Mononuclear cell (primary cell): ENCODE data around the gene ARL6IP1. TPM values are rescaled to one million over a fixed set of nuclear protein-coding genes. Genes with fewer than 3 reads are reported as not detected.

ENCODE experiments used
- H3K27me3 ChIP-seq: 2 replicates; pipeline ENCODE4 v1.6.0; 2011; ENCODE audit warnings: low read length, control low read depth; ENCODE audit not compliant: insufficient read depth
- H3K4me1 ChIP-seq: 2 replicates; pipeline ENCODE4 v1.5.1; 2011; ENCODE audit warnings: mild to moderate bottlenecking, low read length, control low read depth; ENCODE audit not compliant: insufficient read depth
- H3K4me3 ChIP-seq: 2 replicates; pipeline ENCODE4 v1.5.1; 2011; ENCODE audit warnings: mild to moderate bottlenecking, low read length, moderate library complexity
- H3K9me3 ChIP-seq: 2 replicates; pipeline ENCODE4 v1.5.1; 2011; ENCODE audit warnings: low read depth, mild to moderate bottlenecking, control low read depth, low read length
- total RNA-seq: library from RNA; depleted of rRNA; stranded (reverse); fragments of >200 nt; gene quantifications from one replicate; pipeline ENCODE4 v1.2.3, GENCODE V29; 2012

ARL6IP1 gene
- total RNA-seq, 1 donor, result 255 TPM

DNA sequence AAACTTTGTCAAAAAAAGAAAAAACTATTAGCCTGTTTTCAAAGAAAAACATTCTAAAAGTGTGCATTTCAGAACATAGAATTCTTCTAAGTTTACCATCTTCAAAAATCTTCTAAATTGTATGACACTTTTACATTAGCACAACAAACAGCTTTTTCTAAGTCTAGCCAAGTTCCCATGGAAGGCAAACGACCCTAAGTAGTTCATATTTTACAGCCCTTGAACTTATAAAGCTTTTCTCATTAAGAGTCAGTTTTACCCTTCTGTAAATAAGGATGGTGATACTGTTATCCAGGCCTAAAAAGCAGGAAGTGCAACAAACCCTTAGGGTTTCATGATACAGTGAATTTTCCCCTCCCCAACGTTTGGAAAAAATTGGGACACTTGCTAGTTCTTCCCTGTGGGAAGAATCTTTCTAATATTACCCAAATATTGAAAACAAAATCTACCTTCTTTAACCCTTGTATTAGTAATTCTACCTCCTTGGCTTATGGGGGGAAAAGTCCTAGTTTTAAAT lies 4.0 kb upstream of the ARL6IP1 start:
- peaks cover 42% of the 10 kb centered on the region for H3K4me1 ChIP-seq
- no peak overlapping the region for H3K4me3 ChIP-seq
- no peaks in the 10 kb centered on the region for H3K9me3 ChIP-seq
- no peaks in the 10 kb centered on the region for H3K27me3 ChIP-seq

DNA sequence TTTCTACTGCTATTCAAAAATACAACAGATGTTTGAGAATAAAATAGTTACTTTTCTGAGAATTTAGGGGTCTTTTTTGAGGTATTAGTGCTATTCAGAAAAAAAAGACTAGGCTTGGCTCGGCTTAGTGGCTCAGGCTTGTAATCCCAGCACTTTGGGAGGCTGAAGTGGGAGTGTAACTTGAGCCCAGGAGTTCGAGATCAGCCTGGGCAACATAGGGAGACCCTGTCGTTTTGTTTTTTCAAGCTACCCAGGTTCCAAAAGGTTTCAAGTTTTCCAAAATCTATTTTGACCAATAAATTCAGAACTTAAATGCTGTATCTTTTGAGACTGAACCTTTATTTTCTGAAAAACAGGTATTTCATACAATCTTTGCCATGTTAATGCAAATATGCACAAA lies 3.2 kb upstream of the ARL6IP1 start:
- Histone ChIP-seq H3K27me3 (no peaks in the 10 kb centered on the region), H3K4me1 (peaks cover 49% of the 10 kb centered on the region), H3K4me3 (no peak overlapping the region), H3K9me3 (no peaks in the 10 kb centered on the region)

DNA sequence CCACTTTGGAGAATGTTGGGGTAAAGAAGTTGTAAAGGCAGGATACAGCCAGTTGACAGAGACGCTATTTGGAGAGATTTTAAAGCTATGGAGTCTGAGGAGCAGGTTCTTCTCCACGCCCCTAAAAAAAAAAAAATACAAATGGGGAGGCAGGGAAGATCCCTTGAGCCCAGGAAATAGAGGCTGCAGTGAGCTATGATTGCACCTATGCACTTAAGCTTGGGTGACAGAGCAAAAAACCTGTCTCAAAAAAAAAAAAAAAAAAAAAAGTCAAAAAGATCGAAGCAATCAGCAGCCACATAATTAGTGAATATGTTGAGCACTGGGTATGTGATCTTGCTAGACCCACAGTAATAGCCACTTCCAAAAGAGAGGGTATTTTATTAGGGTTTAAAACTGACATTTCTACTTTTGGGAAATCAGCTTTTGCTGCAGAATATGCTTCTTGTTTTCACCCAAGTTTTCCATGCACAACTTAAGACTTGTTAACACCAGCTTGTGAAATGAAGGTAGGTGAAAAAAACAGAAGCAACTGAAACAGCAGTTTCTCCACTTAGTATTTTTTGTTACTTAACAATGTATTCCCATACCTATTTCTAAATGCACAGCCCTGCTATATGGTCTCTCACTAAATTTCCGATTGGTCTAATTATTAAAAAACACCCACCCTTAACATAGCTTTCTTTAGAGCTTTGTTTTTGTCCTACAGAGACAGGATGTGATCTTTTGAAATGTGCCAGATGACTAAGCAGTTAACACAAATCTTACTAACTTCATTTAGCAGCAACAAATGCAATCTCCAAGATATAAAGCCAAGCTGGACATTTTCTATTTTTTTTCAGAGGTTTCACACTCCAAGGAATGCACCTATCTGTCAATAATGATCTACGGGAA lies 2.5 kb upstream of the ARL6IP1 start:
- H3K4me3 ChIP-seq, result no peak overlapping the region
- no peaks in the 10 kb centered on the region for H3K9me3 ChIP-seq
- H3K27me3 ChIP-seq, result no peaks in the 10 kb centered on the region
- peaks cover 56% of the 10 kb centered on the region for H3K4me1 ChIP-seq

DNA sequence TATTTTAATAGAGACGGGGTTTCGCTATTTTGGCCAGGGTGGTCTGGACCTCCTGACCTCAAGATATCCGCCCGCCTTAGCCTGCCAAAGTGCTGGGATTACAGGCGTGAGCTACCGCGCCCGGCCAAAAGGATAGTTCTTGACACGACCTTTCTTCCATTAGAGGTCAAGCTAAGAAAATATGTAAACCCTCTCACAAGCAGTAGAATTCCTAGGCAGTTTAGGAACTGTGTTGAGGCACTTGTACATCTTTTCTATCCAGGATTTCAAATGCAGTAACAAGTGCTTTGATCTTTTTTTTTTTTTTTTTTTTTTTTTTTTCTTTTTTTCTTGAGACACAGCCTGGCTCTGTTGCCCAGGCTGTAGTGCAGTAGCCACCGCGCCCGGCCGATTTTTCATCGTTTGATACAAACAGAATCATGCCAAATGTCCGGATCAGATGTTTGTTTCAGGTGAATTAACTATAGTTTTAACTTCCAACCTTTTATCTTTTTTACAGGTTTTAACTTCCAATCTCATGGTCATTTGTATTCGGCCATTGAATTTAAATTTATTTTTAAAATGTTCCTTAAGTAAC lies 1.5 kb upstream of the ARL6IP1 start:
- peaks cover 56% of the 10 kb centered on the region for H3K4me1 ChIP-seq
- H3K9me3 ChIP-seq, result no peaks in the 10 kb centered on the region
- no peak overlapping the region for H3K4me3 ChIP-seq
- H3K27me3 ChIP-seq, result no peaks in the 10 kb centered on the region

DNA sequence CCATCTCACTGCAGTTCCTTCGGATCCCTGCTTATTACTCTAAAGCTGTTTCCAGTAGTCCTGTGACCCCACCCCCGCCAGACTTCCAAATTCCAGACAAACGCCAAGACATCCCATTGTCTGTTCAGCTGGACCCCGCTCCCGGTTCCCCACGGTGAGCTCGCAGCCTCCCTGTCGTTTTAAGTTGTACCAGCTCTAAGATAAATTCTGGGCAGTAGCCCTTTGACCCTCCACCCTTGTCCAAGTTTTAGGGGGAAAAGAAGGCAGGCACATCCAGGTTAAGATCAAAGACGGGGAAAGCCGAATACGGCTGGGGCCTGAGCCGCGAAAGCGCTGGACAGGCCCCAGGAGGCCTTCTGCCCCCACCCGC lies 589 bp downstream of the ARL6IP1 start:
- H3K27me3 ChIP-seq, result no peaks in the 10 kb centered on the region
- peaks cover 55% of the 10 kb centered on the region for H3K4me1 ChIP-seq
- peak overlapping the region; percentile 90 for H3K4me3 ChIP-seq
- H3K9me3 ChIP-seq, result no peaks in the 10 kb centered on the region

- Histone ChIP-seq H3K4me3 (peak overlapping the region; percentile 90), H3K27me3 (no peaks in the 10 kb centered on the region), H3K4me1 (peaks cover 50% of the 10 kb centered on the region), H3K9me3 (no peaks in the 10 kb centered on the region)
Observed at GRCh38 chr16:18800293-18800692, 1.1 kb downstream of the ARL6IP1 start.

DNA sequence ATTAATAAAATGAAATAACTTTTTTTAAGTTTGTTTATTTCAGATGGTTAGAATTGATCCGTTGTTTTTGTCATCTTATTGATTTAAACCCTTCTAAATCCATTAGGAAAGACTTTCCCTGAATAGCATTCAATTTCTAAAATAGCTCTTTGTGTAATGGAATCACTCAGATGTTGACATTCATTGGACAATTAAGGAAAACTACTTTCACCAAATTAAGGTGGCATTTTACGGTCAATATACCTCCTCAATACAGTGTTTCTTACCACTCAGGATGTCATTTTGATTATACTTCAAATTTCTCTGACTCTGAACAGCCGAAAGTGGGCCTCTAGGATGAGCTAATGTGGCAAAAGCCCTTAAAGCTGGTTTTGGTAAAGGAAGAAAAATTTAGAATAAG lies 1.8 kb downstream of the ARL6IP1 start:
- no peaks in the 10 kb centered on the region for H3K9me3 ChIP-seq
- H3K4me3 ChIP-seq, result no peak overlapping the region
- H3K4me1 ChIP-seq, result peaks cover 47% of the 10 kb centered on the region
- H3K27me3 ChIP-seq, result no peaks in the 10 kb centered on the region

- Histone ChIP-seq H3K4me1 (peaks cover 29% of the 10 kb centered on the region), H3K27me3 (no peaks in the 10 kb centered on the region), H3K9me3 (no peaks in the 10 kb centered on the region), H3K4me3 (no peak overlapping the region)
Observed at GRCh38 chr16:18797746-18798145, 3.6 kb downstream of the ARL6IP1 start.

DNA sequence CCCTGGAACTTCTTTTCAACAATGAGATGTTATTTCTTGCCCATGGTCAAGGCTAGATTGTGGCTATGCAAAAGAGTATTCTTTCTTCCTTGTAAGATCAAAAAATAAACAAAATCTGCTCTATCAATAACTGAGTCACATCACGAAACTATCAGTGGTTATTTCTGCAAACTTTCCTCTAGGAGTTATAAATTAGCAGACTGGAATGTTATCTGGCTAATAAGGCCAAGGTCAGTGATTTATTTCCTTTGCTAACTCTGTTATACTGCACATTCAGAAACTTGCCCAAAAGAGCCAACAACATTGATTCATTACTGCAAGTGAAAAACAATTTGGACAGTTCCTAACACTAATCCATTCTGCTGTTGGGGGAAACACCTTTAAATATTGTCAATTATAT lies 5.0 kb downstream of the ARL6IP1 start:
- H3K4me3 ChIP-seq, result no peak overlapping the region
- H3K9me3 ChIP-seq, result no peaks in the 10 kb centered on the region
- no peaks in the 10 kb centered on the region for H3K27me3 ChIP-seq
- peaks cover 20% of the 10 kb centered on the region for H3K4me1 ChIP-seq

GRCh38 chr16:18792836-18793433 lies 8.4 kb downstream of the ARL6IP1 start:
- no peak overlapping the region for H3K4me3 ChIP-seq
- H3K4me1 ChIP-seq, result peaks cover 20% of the 10 kb centered on the region
- no peaks in the 10 kb centered on the region for H3K27me3 ChIP-seq
- no peaks in the 10 kb centered on the region for H3K9me3 ChIP-seq

GRCh38 chr16:18789850-18790706 lies 11.3 kb downstream of the ARL6IP1 start, which contains the start of gene RPS15A:
TSS of gene RPS15A (minus strand) at chr16:18790334. CDS start at chr16:18789113, 1,221 bp downstream.
- Histone ChIP-seq H3K4me1 (peaks cover 48% of the 10 kb centered on the region), H3K27me3 (no peaks in the 10 kb centered on the region), H3K9me3 (no peaks in the 10 kb centered on the region), H3K4me3 (peak within 1 kb of the TSS; percentile 89)

- H3K9me3 ChIP-seq, result no peaks in the 10 kb centered on the region
- H3K4me3 ChIP-seq, result peak overlapping the region; percentile 89
- H3K4me1 ChIP-seq, result peaks cover 51% of the 10 kb centered on the region
- no peaks in the 10 kb centered on the region for H3K27me3 ChIP-seq
Observed at GRCh38 chr16:18789515-18789849, 11.9 kb downstream of the ARL6IP1 start.

- H3K4me1 ChIP-seq, result peaks cover 55% of the 10 kb centered on the region
Observed at GRCh38 chr16:18788828-18789514, 12.4 kb downstream of the ARL6IP1 start.

GRCh38 chr16:18784917-18785623 lies 16.3 kb downstream of the ARL6IP1 start:
- no peaks in the 10 kb centered on the region for H3K9me3 ChIP-seq
- H3K27me3 ChIP-seq, result no peaks in the 10 kb centered on the region
- peaks cover 52% of the 10 kb centered on the region for H3K4me1 ChIP-seq
- no peak overlapping the region for H3K4me3 ChIP-seq

More at GRCh38 chr16:18788828-18789514, 12.4 kb downstream of the ARL6IP1 start:
- no peaks in the 10 kb centered on the region for H3K27me3 ChIP-seq
- H3K4me3 ChIP-seq, result peak overlapping the region; percentile 89
- H3K9me3 ChIP-seq, result no peaks in the 10 kb centered on the region
